Activated CD4-positive, alpha-beta T cell treated with anti-CD3 and anti-CD28 coated beads, Interleukin-2, amount 50 U/mL, for 1 hour (primary cell): ENCODE data around the gene GALNT18.
A peak's percentile ranks its signal among the peaks of the same experiment; 100 is the strongest.

Experiments
- DNase-seq: peaks from one replicate; pipeline ENCODE4 v3.0.0-alpha.2; 2020

Gene GALNT18

DNA sequence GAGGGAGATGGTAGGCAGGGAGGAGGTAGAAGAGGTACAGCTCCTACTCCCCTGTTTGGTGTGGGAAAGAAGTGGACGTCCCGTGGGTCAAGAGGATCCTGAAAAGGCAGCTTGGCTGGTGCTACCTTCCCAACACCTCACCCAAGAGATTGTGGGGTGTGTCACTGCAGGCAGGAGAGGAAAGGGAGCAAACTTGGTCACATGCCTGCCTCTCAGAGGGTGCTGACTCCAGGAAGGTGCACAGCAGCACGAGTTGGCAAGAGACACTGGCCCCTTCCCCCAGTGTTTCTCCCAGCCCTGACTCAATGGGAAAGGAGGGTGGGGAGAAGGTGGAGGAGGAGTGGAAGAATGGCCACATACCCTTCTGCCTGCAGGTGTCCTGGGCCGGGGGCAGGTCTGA lies 368.3 kb downstream of the GALNT18 start:
- DNase-seq: no peak

DNA sequence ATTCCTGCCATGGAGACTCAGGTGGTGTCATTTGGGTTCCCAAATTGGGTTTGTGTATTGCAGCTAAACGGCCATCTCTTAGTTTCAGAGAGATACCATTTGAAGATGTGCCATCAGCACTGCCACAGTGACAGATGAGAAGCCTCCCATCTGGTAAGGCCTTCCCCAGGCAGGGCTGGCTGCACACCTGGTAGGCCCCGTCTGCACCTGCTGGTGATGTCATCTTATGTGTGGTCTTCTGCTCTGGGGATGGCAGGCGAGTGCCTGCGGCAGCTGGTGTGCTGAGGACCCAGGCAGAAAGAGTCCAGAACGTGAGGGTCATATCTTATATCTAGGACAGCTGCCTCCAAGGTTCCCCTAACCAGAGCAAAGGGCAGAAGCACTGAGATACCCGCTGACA lies 369.4 kb downstream of the GALNT18 start:
- no peak for DNase-seq

DNA sequence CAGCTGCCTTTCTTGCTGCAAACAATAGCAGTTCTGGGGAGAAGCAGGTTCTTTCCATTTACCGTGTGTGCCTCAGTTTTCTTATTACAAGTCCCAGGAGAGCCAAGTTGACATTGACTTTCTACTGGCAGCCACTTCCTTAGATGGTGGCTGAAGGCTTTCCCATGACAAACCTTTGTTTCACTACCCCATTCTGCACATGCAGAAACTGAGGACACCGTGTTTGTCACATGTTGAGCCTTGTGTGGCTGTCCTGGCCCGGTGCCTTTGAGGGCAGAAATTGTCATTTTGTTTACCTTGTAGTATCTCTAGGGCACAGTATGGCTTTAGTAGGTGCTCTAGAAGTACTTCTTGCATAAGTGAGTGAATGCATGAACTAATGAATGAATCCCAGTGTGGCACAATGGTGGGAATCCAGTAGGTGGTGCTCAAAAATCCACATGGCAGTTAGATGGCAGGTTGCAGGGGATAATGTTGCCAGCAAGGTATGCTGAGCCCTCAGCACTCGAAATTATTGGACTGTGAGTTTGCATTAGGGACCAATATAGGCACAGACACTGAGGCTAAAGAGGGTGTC lies 370.3 kb downstream of the GALNT18 start:
- no peak for DNase-seq

DNA sequence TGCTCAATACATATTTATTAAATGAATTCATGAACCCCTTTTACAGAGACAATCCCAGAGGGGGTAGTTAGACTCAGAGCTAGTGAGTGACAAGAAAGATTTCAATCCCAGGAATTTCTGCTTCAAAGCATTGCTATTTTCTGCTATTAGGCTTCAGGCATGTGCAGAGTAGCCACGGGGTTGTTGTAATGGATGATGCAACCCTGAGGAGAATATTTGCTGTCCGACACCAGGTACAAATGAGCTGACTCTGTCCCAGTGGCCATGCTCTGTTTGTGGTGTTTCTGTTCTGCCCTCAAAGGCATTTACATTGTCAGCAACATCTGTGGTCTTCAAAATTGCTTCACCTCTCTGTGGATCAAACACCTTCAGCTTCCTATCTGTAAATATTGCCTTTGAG lies 371.3 kb downstream of the GALNT18 start:
- DNase-seq: no peak

DNA sequence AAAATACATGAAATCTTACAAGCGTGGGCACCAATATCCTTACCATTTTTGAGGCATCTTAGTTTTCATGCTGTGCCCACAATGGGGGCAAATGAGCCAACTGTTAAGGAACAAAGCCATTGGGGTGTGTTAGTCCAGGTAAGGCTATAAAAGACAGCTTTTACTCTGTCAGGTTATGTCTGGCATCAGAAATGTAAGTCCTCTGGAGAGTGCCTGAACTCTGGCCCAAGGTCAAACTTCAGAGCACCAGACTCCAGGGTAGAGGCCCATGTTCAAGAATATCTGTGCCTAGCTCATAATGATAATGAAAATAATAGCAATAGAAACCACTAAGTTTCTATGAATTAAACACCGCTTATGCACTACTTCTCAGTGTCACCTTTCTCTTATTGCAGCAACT lies 374.2 kb downstream of the GALNT18 start:
- no peak for DNase-seq

DNA sequence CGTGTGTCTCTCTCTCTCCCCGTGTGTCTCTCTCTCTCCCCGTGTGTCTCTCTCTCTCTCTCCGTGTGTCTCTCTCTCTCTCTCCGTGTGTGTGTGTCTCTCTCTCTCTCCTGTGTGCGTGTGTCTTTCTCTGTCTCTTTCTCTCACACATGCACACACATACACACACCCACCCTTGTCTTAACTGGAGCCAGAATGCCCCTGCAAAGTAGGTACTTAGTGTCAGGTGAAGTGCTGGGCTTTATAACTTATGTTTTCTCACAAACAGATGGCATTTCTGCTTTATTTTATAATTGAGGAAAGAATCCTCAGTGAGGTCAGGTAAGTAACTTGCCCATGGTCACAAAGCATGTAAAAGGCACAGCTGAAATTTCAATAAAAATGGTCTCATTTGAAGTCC lies 374.7 kb downstream of the GALNT18 start:
- no peak for DNase-seq

DNA sequence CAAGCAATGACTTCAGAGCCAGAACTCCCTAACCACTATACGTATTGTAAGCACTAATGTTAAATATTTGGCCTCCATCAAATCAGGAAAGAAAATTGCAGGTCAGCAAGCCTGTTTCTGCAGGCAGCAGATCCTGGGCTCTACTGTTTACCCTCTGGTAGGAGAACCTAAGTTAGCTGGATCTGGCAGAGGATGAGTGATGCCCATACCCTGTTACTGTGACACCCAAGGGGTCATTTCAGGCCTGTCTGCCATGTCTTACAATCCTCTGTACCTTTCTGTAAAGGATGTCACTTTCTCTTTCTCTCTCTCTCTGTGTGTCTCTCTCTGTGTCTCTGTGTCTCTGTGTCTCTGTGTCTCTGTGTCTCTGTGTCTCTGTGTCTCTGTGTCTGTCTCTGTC lies 375.6 kb downstream of the GALNT18 start:
- DNase-seq: no peak

DNA sequence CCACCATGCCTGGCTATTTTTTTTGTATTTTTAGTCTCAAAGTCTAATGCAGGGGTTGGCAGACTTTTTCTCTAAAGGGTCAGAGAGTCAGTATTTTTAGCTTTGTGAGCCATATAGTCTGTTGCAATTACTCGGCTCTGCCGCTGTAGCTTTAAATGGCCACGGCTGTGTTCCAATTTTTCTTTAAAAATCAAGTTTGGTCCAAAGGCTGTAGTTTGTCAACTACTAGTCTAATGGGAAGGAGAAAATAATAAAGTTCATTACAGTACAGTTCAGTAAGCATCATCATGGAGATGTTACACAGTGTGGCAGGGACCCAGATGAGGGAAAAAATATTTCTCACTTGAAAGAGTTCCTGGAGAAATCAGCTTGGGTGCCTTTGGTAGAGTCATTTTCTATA lies 376.4 kb downstream of the GALNT18 start:
- DNase-seq: no peak

DNA sequence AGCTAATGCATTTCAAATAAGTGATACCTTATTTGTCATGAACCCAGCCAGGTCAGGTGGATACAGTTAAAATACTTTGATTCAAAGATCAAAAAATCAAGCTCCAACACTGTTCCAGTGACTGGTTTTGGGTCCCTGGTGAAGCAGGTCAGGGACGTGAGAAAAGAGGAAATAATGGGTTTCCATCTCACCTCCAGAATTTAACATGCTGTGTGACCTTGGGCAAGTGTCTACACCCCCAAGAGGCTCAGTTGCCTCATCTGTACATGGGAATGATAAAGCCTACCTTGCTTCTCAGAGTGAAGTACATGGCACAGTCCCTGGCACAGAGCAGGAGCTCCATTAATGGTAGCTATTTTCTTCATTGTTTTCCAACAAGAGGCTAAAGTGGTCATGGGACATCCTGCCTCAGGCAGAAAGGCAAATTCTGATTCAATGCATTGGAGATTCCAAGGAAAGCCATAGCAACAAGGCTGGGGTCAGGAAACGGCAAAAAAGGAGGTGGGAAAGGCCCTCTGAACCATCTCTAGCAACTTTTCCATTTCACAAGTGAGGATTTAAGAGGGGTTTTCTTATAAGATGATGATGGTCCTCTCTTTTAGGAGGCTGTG lies 377.2 kb downstream of the GALNT18 start:
- no peak for DNase-seq

DNA sequence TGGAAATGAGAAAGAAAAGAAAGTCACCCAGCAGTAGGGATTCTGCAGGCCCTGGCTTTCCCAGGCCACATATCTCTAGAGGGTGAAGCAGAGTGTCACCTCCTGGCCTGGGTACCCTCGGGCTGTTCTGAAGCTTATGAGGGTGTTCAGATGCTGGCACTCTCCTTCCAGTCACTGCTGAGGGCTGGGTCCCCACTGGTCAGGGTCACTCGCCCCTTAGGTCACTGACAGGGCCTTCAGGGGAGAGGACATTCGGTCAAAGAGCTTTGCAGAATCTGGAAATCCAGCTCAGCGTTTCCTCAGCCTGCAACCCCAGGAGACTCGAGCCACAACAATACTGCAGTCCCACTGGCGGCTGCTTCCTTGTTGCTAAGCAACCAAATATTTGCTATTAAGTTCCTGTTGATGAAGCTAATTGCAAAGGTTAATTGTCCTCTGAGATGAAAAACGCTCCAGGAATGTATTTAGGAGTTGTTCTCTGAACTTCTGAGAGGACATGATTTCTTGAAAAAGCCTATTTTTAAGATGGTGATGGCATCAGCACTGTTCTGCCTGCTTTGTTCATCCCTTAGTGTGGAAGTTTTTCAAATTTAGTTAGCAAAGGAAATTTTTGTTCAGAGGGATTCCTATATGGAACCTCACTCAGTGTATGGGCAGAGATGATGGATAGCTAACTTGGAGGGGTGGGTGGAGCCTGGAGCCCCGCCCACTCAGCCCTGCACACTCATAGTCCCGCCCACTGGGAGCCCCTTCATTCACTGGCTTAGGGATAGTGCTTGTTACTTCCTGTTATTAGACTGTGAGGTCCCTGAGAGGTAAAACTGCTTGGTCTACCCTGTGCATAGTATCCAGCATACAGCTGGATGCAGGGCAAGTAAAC lies 378.0 kb downstream of the GALNT18 start:
- peak; percentile 32 for DNase-seq

DNA sequence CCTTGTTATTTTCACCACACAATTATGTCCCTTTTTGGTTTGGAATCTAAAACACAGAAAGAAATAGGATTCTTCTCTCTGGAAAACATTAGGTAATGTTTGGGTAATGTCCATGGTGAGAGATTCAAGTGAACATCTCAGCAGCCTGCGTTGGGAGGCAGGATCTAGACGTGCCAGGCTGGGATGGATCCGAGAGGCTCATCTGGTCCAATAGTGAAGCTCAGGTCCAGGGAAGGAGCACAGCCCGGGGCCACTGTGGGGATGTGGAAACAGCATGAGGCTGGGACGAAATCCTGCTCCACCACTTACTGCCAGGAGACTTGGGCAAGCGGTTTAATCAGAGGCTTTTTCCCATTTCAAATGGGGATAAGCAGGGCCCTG lies 378.6 kb downstream of the GALNT18 start:
- DNase-seq: no peak

DNA sequence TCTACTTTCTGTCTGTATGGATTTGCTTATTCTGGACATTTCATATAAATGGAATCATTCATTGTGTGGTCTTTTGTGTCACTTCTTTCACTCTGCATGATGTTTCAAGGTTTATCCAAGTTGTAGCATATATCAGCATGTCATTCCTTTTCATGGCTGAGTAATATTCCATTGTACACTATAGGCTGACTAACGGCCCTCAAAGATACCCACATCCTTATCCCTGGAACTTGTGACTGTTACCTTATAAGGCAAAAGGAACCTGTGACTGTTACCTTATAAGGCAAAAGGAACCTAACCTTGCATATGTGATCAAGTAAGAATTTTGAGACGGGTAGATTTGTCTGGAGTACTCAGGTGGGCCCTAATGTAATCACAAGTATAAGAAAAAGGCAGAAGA lies 380.5 kb downstream of the GALNT18 start:
- DNase-seq: no peak

DNA sequence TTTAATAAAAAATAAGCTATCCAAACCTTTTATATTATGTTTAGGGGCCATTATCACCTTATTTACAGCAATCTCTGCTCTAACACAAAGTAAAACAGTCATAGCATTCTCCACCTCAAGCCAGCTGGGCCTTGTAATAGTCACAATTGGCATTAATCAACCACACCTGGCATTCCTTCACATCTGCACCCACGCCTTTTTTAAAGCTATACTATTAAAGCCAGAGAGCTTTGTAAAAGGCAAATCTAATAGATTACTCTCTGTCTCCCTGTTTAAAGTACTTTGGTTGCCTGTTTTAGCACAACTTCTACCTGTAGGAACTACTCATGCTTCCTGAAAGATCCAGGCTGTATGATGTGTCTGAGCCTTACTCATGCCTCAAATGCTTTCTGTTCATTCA lies 381.8 kb downstream of the GALNT18 start:
- DNase-seq: no peak

DNA sequence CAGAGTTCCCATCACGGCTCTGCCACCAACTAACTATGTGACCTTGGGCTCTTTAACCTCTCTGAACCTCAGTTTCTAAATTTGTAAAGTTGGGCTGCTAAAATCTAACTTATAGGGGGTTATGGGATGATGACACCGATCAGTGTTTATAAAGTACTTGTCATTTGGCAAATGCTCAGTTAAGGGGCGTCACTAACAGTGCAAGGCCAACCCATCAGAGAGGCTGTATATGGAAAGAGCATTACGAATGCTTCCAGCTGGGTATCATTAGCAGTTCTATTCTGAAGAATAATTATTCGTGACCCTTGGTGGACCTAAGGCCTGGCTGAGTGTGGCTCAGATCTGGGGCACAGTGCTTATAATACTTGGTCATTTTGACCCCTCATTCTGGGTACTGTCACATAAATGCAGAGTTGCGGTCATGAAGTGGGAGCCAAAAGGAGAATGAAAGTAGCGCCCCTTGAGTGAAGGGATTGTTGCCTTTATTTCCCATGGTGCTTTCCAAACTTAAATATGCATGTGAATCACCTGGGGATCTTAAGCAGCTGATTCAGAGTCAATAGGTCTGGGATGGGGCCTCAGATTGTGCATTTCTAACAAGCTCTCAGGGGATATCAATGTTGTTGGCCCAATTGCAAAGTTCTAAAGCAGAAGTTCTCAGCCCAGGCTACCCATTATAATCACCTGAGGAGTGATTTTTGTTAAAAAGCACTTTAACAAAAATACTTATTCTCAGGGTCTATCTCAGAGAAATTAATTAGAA lies 384.6 kb downstream of the GALNT18 start:
- no peak for DNase-seq

DNA sequence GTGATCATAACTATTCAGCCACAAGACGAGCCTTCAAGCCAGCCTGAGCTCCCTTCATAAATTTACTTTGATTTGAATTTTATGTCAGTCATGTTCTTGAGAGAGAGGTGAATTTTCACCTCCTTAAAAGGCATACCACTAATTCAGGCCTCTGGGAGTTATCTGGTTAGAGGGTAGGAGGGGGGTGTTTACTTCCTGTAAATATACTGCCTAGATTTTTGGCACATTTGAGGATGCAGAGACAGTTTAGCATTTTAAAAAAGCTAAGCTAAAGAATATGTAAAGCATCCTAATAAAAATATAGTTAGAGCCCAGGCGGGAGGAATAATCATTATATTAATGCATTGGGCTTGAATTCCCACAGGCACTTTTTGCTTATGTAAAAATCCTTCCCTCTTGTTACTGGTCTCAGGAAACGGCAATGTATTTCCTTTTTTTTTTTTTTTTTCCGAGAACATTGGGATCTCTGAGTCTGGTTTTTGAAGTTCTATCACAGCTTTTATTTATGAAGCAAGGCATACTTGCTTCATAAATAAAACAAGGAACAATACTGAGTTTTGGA lies 385.2 kb downstream of the GALNT18 start:
- DNase-seq: no peak

DNA sequence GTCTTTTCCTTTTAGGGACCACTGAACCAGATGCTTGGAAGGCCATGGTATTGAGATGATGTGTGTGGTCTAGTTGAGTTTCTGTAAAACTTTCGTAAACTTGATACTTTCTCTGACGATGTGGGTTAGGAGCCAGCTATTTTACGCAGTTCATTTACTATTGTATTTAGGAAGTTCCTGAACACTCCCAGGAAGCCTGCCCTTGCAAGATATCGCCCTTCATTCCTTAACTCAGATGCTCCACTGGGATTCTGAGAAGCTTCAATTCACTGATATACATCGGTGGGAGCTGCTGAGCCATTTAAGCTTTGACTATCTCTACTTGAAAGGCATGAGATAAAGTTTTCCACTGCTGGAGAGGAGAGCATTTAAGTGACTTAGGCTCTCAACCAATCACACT lies 390.0 kb downstream of the GALNT18 start:
- DNase-seq: no peak

DNA sequence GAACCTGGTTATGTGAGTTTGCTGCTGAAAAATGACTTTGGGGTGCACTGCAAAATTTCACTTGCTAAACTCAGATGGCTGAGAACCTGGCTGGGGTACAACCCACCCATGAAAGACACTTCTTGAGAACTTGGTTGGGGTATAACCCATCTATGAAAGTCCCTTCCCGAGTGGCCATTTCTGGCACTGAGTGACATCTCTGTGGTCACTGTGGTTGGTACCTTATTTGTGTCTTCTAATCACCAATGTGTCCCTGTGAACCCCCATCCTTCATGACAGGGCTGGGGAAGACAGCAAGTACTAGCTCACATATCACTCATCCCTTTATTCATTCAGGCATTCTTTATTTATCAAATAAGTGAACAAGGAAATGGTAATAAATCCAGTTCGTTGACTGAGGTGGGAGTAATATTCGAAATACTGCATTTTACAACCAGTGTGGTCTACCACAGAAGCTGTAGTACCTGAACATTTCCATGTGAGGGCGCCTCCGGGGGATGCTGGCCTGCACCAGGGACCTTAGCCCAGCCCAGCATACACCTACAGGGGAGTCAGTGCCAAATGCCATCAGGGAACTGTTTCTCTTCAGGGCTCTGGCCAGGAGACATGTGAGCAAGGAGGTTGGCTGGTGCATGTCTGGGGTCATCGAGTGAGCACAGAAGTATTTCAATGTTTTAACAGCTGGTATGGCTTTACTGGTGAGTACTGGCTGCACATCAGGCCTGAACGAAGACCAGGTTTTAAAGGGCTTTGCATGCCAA lies 390.8 kb downstream of the GALNT18 start:
- peak; percentile 17 for DNase-seq

DNA sequence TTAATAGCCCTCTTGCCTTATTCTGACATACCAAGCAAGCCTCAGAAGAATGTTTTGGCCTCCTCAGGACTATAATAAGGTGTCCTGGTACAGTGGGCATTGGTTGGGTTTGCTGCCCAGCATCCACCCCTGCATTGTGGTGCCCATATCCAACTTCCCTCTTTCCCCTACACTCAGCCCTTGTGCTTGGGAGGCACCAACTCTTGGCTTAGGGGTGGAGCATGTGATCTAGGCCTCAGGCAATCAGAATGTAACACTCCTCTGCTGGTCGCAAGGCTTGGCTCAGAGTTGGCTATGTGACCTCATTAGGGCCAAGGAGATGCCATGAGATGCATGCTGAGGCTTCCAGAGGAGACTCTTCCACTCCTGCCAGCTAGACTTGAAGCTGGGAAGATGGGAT lies 391.7 kb downstream of the GALNT18 start:
- DNase-seq: no peak

DNA sequence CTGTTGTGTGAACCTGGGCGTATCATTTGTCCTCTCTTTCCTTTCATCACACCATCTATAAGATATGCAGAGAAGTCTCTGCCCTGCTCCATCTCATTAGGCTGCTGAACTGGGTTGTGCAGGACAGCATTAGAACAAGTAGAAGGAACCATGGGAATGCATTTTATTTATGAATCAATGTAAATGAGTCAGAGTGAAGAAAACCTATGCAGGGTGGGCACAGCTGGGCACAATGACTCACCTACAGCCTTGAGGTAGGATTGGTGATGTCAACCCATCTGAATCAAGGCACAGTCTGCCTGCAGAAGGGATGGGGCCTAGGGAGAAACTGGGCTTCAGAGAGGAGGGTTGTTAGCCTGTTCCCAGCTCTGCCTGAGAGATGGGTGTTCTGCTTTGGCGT lies 392.2 kb downstream of the GALNT18 start:
- DNase-seq: no peak

DNA sequence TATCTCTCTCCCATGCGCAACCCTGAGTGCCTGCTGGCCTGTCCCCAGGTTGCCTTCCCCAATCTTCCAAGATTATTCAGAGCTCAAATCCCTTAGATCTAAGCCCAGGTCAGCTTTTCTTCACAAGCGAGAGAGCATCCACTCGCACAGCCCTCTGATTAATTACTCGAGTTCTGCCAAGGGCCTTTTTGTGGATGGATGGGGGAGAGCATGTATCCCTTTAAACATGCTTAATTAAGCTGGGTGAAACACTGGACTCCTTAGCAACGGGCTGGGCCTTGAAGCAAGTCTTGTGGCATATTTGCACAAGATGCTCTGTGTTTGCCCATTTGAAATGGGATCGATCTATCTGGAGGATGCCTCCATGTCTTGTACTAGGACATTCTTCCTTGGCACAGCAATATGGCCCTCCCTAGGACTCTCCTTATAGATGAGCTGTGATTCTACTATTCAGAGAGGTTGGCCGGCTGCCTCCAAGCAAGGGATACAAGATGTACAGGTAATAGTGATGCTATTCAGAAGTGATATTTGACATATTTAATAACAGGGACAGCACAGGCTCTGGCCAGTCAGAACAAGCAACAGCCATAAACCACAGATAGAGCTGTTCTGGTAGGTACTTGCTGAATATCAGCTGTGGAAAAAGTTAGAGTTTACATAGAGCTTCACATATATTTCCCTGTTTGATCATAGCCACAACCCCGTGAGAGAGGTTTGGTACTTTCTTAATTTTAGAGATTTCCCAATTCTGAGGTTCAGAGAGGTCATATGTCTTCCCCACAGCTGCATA lies 394.3 kb downstream of the GALNT18 start:
- no peak for DNase-seq
